ENCODE data around the gene ABCC9.

ABCC9 gene

GRCh38 chr12:21773806-21774205 is 167.4 kb downstream of the ABCC9 start:
- no peak for DNase-seq (ENCODE audit: low read depth)

- no peak for DNase-seq (ENCODE audit: low read depth)
Measured at GRCh38 chr12:21773263-21773741, 167.9 kb downstream of the ABCC9 start.

DNA sequence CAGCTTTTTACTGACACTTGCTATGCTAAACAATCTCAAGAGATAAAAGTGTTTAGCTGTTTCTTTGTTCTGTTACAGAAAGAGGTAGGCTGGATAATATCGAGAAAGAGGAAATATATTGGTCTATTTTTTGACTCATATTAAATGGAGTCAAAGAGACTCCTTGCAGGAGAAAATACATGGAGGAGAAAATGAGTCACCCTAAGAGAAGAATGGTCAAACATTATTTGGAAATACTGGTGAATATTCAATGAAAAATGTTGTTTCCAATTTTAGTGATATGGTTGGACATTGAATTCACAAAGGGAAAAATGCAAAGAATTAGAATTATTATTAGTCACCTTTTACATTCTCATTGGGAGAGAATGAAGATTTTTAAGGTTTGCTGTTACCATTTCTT is 169.9 kb downstream of the ABCC9 start:
- no peak for DNase-seq (ENCODE audit: low read depth)

DNA sequence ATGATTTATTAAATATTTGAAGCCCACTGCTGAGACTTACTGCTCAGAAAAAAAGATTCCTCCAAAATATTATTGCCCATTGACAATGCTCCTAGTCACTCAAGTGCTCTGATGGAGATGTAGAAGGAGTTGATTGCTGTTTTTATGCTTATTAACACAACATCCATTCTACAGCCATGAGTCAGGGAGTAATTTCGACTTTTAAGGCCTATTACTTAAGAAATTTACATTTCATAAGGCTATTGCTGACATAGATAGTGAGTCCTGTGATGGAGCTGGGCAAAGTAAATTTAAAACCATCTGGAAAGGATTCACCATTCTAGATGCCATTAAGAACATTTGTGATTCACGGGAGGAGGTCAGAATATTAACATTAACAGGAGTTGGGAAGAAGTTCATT is 171.9 kb downstream of the ABCC9 start:
- no peak for DNase-seq (ENCODE audit: low read depth)

GRCh38 chr12:21766403-21766802 is 174.8 kb downstream of the ABCC9 start:
- DNase-seq (ENCODE audit: low read depth): no peak

DNA sequence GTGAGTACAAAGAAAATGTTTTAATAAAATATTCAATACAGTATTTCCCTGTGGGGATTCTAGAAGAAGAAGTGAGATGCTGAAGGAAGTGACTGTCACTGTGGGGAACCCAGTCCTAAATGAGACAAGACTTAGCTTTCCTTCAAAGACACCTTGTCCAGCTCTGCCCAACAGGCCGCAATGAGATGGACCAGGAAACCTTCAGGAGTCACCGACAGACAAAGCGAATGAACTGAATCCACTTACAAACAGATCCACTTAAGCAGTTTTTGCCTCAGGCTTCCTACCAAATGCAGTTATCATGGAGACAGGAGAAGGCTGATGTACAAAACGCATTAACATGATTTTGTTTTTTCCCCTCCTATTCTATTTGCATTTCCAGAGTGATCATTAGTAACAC is 176.3 kb downstream of the ABCC9 start:
- DNase-seq (ENCODE audit: low read depth): no peak

GRCh38 chr12:21764065-21764464 is 177.2 kb downstream of the ABCC9 start:
- DNase-seq (ENCODE audit: low read depth): no peak

DNA sequence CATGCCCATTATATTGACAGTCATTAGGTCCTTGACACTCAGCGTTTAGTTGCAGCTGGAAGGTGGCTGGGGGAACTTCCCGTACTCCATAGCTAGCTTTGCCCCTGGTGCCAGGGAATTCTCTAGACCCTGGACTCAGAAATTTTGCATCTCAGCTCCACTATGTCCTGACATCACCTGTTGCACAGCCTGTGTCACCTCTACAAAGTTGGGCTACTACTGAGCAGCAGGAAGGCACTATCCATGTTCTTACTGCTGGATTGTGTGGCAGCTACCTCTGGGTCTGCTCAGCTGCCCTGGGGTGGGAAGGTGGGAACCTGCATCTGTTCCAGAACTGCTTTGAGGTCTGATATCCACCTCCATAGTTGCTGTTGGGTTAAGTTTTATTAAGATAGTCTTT is 177.7 kb downstream of the ABCC9 start:
- no peak for DNase-seq (ENCODE audit: low read depth)

DNA sequence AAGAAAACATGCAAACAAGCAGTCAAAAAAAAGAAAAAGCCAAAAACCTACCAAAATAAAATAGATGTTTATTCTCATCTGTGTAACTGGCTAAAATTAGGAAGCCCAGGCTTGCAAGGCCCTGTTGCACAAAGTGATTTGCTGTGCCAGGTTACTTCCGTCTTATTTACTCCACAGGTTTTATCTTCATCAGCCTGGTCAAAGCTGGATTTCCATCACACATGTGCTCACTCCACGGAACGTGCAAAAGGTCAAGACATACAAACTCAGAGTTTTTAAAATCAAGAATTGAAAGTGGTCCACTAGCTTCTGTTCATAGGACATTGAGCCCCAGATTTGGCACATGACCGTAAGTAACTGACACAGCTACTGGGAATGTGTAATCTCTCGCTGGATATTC is 181.5 kb downstream of the ABCC9 start:
- DNase-seq (ENCODE audit: low read depth): no peak

DNA sequence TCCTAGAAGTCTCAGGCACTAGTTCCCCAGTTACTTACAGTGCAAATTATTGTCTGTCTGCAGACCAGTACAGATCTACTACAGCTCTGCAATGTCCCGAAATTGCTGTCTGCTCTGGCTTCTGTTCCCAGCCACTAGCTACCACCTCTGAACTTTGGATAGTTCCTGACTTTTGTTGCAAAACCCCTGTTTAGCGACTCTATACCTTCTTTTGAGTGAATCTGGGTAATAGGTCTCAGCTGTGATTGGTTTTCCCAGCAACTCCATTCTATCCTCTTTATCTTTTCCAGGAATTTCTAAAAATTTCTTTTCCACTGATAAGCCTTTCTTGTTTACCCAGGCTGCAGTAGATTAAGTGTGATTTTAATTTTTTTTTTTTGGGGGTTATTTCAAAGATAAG is 183.5 kb downstream of the ABCC9 start:
- DNase-seq (ENCODE audit: low read depth): no peak

- no peak for DNase-seq (ENCODE audit: low read depth)
Measured at GRCh38 chr12:21756699-21757098, 184.5 kb downstream of the ABCC9 start.

DNA sequence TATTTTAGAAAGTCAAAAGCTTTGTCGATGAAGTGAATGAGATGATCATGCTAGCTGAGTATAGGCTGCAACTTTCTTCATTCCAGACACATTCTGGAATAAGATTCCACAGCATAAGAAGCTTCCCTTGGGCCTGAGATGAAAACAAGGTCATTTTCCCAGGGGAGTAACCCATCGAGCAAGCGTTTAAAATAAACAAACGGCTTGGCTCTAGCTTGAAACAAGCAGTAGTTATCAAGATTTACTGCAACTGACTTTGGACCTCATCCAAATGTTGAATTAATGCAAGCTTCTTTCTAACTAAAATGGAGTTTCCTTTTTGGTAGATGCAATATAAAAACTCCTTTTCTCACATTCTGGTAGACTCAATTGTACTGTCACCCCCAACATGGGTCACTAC is 189.7 kb downstream of the ABCC9 start:
- DNase-seq (ENCODE audit: low read depth): peak; percentile 64
